Fibroblast of skin of scalp (primary cell): ENCODE measurements around the gene ACSL1.
A peak's percentile ranks its signal among the peaks of the same experiment; 100 is the strongest.

Source experiments
- DNase-seq: peaks from one replicate; pipeline ENCODE4 v3.0.0-alpha.2; 2013

ACSL1 gene

DNA sequence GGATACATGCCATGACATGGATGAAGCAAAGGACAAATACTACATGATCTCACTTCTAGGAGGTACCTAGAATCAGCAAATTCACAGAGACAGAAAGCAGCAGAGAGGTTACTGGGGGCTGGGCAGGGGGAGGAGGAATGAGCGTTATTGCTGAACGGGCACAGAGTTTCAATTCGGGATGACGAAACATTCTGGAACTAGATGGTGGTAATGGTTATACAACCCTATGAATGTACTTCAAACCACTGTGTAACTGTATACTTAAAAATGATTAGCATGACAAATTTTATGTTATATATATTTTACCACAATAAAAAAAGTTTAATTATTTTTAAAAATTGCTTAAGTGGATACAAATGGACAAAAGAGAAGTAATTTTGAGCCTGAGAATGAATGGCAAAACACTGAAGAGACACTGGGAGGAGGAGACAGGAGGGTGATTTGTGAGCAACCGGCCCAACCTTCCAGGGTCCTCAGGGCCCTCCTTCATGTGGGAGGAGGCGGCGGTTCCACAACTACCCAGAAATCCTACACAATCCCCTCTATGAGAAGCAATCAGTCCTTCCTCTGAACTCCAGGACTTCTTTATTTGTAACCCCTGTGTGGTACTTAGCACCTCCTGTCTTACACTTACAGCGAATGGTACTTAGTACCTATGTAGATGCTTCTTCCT is 14.1 kb downstream of the ACSL1 start:
- no peak for DNase-seq

DNA sequence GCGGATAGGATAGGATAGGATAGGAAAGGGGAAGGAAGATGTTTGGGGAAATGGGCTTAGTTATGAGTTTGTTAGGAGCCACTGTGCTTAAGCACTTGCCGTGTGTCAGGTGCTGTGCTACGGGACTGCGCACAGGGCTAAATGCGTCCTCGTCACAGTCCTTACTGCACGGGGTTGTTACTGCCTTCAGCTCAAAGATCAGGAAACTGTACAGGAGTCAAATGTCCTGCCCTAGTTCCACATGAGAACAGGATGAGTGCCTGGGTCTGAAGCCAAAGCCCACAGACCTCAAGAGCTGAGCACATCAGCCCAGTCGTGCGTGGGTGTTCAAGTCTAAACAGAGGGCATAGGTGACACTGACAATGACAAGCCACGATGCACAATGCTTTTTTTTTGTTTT is 15.0 kb downstream of the ACSL1 start:
- DNase-seq, result no peak

DNA sequence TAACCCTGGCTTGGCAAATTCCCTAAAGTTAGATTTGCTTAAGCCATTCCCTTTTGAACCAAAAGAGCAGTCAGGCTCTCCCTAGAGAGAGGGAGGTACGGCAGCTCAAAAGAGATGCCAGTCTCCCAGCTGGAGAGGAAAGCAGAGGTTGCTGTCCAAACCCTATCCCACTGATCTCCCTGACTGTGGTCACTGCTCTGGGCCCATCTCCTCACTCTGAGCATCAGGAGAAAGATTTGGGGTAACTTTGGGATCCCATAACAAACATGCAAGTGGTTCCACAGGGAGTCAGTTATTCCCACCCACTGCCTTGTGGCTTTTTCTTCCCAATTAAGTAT is 17.1 kb downstream of the ACSL1 start:
- DNase-seq, result no peak

DNA sequence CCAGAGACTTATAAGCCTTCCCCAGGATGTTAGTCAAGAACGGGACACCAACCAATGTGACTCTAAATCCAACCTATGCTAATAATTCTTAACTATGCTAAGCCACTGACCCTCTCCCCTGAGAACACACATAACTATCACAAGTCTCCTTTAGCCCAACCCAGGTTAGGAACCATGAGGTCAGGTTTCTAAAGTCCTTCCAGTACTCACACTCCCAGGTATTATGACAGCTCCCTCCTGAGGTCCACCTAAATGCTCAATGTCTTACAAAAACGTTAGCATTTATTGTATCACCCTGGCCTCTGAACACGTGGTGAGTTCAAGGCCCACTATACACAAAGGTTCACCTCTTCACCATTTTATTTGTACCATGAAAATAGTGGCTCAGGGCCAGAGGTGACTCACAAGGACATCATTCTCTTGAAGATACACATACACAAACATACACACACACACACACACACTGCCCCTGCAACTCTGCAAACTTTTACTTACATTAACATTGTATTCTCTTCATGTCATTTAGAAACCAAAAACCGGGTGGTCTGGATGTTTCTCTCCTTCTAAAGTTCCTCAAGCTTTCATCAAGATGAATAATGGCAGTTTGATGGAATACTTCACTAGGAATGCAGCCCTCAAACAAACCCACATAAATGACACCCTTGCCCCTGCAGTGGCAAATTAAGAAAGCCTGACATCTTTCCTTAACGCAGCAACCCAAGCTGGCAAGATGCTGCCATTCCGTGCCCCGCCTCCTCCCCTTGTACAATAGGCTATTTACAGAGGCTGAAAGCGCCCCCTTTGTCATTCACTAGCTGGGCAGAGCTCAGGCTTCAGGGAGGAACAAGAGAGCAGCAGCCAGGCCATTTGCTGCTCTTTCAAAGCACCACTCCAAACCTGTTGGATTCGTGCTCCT is 17.7 kb downstream of the ACSL1 start:
- peak; percentile 58 for DNase-seq

DNA sequence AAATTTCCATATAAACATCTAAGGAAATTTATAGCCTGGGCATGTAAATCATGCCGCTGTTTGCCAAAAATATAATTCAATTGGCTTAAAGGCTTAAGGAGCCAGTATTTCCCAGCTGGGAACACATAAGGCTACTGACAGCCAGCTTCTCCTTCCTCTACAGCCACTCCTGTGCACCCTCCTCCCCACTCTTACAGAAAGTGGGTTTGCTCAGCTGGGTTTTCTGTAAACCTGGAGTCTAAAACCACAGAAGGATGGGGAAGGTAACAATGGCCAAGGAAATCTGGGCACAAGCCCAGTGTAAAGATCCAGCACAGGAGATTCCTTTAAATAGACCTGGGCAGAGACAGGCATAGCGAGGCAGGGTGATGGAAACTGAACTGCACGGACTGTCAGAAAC is 18.5 kb downstream of the ACSL1 start:
- no peak for DNase-seq

DNA sequence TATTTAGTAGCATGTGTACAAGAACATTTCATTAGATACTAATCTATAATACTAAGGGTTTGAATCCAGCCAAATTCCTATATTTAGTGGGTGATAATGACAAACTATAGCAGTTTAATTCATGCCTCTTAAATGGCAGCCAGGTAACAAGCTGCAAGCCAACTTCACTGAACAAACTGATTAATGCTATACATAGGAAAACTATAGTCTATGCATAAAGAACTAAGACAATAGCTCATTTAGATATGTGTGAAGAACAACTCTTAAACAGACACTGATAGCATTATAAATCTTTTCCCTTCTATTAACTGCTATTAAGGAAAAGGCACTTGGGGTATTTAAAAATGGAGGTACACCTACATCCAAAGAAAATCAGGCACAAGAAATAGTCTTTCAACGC is 19.1 kb downstream of the ACSL1 start:
- DNase-seq, result no peak

DNA sequence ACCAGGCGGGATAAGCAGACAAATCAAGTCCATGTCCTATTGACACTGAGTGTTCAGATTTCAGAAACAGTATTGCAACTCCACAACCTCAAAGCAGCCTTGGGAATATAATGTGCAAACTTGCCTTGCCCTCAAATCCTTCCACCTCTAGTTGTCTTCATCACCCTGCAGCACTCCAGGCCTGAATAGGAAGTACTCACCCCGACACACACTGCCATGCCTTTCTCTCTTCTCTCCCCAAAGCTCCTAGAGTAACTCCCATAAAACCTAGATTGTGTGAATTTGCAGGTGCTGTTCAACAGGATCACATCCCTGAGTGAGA is 19.6 kb downstream of the ACSL1 start:
- DNase-seq, result no peak

DNA sequence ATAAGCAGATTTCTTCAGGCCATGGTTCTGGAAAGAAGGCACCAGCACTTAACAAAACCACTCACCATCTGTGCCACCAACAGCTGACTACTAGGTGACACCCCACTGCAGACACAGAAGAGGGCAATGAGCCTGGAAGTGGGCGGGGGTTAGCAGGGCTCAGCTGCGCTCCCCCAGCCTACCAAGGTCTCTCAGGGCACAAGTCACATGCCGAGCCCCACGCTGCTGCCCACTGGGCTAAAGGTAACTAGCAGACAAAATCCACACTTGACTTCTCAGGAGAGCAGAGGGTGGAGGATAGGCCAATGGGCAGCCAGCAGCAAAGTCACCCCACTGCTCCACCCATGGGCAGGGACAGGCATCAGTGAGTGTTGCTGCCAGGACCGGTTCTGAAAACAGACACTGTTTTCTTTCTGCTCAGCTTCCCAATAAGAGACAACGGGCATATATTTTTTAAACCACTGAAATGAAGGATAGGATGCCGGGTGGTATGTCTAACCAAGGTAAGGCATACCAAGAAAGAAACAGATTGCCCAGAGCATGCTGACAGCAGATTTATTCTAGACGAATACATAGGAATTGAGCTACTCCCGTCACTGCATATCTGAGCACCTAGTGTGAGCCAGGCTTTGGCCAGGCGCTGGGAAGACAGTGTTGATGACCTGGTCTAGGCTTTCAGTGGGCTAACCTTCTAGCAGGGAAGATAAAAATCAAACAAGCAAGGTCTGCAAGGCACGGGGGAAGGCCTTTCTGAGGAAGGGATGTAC is 20.1 kb downstream of the ACSL1 start:
- DNase-seq, result no peak

DNA sequence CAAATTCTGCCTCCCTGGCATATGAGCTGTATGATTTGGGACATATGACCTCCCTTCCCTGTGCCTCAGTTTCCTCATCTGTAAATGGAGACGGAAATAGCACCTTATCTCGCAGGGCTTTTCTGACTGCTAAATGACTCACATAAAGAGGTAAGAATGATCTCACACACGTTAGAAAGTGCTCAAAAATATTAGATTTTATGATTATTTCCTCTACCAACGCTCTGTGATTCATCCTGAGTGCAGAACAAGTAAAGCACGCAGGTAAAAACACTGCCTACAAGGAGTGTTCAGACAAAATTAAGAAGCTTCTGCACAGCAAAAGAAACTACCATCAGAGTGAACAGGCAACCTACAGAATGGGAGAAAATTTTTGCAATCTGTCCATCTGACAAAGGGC is 21.1 kb downstream of the ACSL1 start:
- DNase-seq, result no peak

DNA sequence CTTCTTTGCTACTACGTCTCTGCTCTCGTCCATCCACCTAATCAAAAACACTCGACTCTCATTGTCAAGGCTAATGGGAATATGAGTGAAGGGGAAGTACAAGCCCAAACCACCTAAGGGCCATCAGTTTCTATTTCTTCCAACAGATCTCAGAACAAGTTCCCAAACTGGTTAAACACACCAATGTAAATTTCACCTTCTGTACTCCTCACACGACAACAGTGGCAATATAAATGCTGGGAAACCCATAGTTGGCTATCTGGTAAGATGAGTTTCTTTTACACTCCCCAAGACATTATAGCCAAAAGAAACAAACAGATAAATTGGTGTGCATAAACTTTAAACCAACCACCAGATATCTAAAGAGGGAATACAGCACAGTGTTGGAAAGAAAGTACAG is 21.9 kb downstream of the ACSL1 start:
- no peak for DNase-seq

DNA sequence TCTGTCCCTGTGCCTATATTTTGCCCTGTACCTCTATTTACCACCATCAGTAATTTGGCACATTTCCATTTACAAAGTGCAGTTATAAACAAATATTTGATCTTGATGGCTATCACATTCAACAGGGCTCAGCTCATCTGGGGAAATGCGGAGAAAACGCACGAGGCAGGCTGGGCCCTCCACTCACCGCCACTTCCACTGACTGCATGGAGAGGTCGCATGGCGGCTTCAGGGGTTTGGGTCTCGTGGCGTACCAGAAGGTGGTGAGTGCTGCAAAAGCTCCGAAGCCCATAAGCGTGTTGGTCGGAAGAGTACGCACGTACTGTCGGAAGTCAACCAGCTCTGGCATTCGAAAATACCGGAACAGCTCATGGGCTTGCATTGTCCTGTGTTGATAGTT is 22.6 kb downstream of the ACSL1 start:
- no peak for DNase-seq

DNA sequence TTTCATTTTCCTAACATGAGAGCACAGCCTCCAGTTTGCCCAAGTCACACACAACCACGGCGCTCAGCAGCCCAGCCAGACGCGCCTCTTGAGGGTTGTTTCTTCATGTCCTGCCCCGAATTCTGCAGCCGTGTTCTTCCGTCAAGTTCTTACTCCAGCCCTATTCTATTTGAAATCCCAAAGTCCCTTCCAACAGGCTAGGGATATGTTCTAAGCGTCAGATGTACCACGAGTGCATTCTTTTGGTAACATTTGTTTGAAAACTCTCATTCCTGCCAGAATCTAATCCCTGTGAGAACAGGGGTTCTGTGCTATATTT is 23.1 kb downstream of the ACSL1 start:
- peak; percentile 21 for DNase-seq

DNA sequence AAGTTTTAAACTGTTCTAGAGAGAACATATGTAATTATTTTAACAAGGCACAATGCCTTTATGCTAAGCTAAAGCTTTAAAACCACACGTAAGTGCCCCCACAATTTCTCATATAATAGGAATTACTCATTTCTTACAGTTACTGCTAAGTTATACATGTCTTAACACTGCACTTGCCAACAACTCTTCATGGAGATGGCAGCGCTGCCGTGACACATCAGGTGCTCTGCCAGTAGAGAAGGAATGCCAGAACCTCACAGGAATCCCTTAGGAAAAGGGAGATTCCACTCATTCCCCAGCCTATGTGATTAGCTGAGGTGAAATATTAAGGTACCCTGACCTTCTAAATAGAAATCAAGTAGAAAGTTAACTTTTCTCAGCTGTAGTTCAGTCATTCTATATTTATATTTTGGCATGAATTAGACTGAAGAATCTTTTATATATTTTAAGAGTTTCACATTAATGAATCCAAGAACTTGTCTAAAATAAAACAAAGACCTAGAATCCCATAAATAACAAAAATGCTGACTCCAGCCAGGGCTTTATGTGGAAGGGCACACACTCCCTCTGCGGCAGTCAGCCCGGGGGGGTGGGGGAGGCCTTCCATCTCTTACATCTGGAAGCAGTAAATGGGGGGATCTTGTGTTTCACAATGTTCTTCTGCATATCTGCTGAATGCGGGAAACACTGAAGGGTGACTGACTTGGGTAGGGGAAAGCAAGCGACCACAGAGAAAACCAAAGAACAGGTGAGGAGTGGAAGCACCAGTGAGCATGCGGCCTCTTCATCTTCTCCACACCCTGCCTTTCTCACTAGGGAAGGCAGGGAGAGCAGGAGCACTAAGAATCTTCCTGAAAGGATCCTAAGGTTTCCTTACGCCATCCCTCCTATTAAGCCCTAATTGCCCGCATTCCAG is 23.7 kb downstream of the ACSL1 start:
- peak; percentile 11 for DNase-seq

DNA sequence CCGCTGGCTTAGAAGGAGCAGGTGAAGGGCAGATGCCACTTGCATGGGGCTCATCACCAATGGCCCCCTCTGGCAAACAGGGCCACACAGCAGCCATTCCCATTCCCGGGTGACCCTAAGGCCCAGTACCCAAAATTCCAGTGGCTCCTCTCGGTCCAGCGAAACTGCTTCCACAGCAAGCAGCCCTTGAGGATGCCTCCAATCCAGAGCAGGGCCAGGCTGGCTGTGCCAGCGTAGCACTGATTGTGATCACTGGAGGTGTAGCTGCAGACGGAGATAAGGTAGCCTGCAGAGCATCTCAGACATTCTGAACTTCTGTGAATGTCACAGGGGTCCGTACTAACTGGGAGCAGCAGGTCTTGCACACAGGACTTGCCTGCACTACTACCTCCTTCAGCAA is 27.3 kb downstream of the ACSL1 start:
- no peak for DNase-seq

DNA sequence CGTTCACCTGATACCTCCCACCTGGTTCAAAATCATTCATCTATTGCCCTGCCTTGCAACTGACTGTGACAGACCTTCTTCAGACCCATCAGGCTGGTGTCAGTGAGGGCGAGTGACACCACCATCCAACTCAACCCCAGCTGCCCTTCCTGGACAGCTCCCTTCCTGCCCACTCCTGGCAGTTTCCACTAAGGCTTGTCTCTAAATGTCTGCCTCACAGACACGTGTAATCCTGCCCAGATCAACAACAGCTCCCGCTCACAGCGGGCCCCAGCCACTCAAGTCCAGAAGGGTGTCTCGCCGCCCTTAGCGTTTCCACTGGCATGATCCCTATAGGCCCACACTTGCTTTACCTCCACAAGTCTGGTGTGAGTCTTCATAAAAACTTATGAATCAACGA is 28.9 kb downstream of the ACSL1 start:
- DNase-seq, result no peak

DNA sequence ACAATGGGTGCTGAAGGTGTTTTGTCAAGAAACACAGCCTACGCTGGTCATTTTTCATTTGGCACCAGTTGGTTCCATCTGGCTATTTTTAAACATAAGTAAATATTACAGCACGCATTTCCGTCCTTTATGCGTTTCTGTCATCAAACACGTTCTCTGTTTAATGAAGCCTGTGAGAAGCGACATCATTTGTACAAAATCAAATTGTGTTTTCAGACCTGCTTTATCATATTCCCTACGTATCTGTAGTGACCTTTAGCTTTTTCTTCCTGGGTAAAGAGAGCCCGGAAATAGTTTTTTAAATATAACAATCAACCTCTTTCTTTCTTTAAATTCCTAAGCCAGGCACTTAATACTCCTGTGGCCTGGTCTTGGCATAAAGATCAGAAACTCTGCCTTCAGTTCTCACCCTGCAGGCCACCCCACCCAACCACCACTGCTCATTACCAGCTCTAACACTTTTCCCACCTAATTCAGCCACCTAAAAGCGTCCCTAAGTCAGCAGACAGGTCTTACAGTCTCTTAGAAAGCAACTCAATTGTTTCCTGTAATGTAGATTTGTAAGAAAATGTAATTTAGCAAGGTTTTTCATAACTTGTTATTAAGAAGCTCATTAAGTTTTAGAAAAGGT is 30.4 kb downstream of the ACSL1 start:
- no peak for DNase-seq

DNA sequence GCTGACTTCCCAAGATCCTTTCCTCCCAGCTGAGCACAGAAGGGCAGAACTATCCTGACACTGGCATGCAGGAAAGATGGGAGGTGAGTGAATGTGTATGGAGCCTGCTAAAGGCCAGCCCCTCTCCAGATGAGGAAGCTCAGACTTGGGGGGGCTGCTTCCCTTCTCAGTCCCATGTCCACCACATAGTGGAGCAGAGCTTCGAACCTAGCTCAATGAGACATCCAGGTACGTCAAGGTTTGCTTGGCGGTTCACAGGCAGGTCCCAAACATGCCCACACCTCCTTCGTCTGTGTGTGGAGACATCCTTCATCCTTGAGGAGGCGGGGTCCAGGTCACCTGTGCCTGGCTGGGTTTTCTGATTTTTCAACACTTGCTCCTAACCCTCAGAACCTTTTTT is 31.3 kb downstream of the ACSL1 start:
- no peak for DNase-seq

DNA sequence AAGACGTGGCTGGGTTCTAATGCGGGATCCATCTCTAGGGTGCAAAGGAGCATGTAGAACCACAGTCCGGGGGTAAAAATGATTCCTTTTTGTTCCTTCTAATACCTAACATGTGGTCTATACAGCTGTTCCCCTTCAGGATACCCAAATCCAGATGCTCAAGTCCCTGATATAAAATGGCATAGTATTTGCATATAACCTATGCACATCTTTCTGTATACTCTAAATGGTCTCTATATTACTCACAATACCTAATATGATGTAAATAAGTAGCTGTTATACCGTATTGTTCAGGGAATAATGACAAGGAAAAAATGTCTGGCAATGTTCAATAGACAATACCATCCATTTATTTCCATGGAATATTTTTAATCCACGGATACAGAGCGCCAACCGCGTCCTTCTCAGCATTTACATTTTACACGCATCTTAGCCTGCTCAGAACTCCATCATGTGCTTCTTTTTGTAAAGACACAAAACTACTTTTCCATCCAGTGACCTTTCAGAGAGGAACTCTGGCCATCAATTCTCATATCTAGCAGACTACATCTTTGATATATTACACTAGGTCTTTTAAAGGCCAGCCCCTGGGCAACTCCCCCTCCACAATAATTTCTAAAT is 31.9 kb downstream of the ACSL1 start:
- DNase-seq, result no peak

DNA sequence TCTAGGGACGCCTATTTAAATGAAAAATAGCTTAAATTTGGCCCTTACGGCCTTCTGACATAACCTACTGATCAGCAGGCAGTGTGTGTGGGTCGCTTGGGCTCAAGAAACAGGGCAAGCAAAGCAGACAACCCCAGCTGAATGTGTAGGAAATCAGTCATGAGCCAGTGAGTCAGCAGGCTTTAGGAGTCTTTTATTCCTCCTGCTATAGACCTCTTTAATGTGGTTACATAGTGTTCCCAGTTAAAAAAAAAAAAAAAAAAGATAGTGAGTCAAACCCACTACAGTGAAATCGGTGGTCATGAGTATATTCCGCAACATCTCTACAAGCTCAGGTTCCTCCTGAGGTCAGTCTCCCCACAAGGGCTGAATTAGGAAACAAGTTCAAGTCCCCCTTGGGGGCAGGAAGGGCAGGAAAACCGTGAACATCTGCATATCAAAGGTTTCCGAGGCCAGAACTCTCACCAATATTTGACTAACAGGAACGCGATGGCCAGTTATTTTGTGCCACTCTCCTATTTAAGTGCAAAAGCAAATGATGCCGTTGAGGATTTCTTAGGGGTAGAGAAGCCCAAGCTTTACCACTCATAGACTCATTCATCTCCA is 32.7 kb downstream of the ACSL1 start:
- peak; percentile 70 for DNase-seq

DNA sequence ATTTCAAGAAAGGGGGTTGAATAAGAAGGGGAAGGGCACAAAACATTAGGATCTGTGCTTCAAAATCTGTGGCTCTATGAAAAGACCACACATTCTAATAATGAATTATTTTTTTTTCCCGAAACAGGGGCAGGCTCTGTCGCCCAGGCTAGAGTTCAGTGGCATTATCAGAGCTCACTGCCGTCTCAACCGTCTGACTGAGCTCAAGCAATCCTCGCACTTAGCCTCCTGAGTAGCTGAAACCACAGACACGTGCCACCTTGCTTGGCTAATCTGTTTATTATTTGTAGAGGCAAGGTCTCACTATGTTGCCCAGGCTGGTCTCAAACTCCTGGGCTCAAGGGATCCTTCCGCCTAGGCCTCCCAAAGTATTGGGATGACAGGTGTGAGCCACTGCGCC is 33.4 kb downstream of the ACSL1 start:
- DNase-seq, result no peak

DNA sequence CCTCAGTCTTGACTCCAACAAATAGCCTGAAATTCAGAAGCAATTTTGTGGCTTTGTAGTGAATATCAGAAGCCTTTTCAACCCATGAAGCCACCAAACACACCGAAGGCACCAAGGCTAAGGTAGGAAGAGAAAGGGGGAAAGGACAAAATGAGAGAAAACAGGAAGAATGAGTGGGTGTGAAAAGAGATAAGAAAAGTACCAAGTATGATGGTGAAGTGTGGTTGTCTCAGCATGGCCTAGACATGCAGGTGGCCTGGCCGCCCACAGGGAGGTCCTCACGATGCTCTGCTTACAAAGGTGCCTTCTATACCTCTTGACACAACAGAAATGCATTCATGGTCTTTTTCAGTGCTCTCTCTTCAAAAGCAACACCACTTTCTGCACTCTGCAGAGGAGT is 34.9 kb downstream of the ACSL1 start:
- no peak for DNase-seq
